Kidney (tissue), 14 donors: ENCODE results near the gene PRR14L. TPM values are rescaled to one million over a fixed set of nuclear protein-coding genes. Genes with fewer than 3 reads are reported as not detected.
A peak's percentile ranks its signal among the peaks of the same experiment; 100 is the strongest.
"Not testable (repeated sequence)": the region's sequence is repeated elsewhere in the genome, so short reads cannot be mapped to it uniquely, and the experiment has no call there.

Experiments used
- DNase-seq, 5 donors: peaks; one replicate each; pipeline ENCODE4 v3.0.0-alpha.2; 2013 to 2020
- FAIRE-seq: peaks from 2 replicates; lab custom pipeline; 2012; peaks lifted over from hg19 to GRCh38; lab: Jason Lieb, UNC
- H3K27ac ChIP-seq, 2 donors: one replicate each; pipeline ENCODE4 v1.7.0; 2013; ENCODE audit warnings: low read depth in 2 of 2, low read length in 2 of 2, inconsistent platforms in 1 of 2
- H3K27me3 ChIP-seq: one replicate; pipeline ENCODE4 v1.7.1; 2013; ENCODE audit warnings: low read length, inconsistent platforms; ENCODE audit not compliant: control insufficient read depth, insufficient read depth
- H3K36me3 ChIP-seq, 3 donors: one replicate each; pipeline versions ENCODE4 v1.7.0 to v1.7.1; 2013; ENCODE audit warnings: low read length in 3 of 3, control low read depth in 1 of 3, inconsistent platforms in 1 of 3; ENCODE audit not compliant: insufficient read depth in 3 of 3, control insufficient read depth in 2 of 3
- H3K4me1 ChIP-seq, 3 donors: one replicate each; pipeline versions ENCODE4 v1.7.0 to v1.7.1; 2013; ENCODE audit warnings: low read length in 3 of 3, inconsistent platforms in 1 of 3, low read depth in 1 of 3; ENCODE audit not compliant: control insufficient read depth in 2 of 3, insufficient read depth in 2 of 3
- H3K4me3 ChIP-seq, 3 donors: one replicate each; pipeline versions ENCODE4 v1.7.0 to v1.8.1; 2013; ENCODE audit warnings: low read length in 3 of 3, control low read depth in 1 of 3, inconsistent platforms in 1 of 3
- H3K9ac ChIP-seq, 3 donors: one replicate each; pipeline versions ENCODE4 v1.7.0 to v1.7.1; 2013; ENCODE audit warnings: low read length in 3 of 3, control low read depth in 1 of 3, inconsistent platforms in 1 of 3
- H3K9me3 ChIP-seq, 3 donors: one replicate each; pipeline versions ENCODE4 v1.7.0 to v1.7.1; 2013; ENCODE audit warnings: low read length in 3 of 3, control low read depth in 1 of 3, inconsistent platforms in 1 of 3; ENCODE audit not compliant: control insufficient read depth in 2 of 3, insufficient read depth in 1 of 3
- intact Hi-C: fragments of 100-400 bp; cut with DNase I; formaldehyde crosslinking; loops from one replicate; pipeline ENCODE4 v1.11.1; 2022
- polyA plus RNA-seq: library from polyadenylated mRNA; stranded (reverse); fragments of 350-450 nt; fragmentation: Illumina TruSeq; extraction: RNeasy Lipid Tissue Mini Kit (QIAGEN cat#74804); gene quantifications from one replicate; pipeline ENCODE4 v1.2.3, GENCODE V29; 2014; ENCODE audit warnings: low read depth, low replicate concordance; ENCODE audit not compliant: insufficient read depth
- total RNA-seq: library from RNA; stranded (reverse); fragmentation: NEBNext Ultra II Directional; extraction: Animal tissue kit (Norgen Biotek cat#: 25700); gene quantifications from one replicate; pipeline ENCODE4 v1.2.1, GENCODE V29; 2021
- TF ChIP-seq, protein P1 (sequence below): IDR thresholded peaks from 3 replicates; pipeline ENCODE4 v1.5.1; 2012; ENCODE audit warnings: mild to moderate bottlenecking, moderate library complexity, borderline replicate concordance; ENCODE audit not compliant: insufficient read depth; ENCODE audit errors: extremely low read depth
- donor health status: control.
- donor health status: control.
- donor health status: control.
- donor health status: control.
- donor health status: control.
- donor health status: DM: yes; HTN: yes; CAD: no.
- donor health status: Normal renal cell carcinoma (clear cell type).

Gene PRR14L
- total and polyA plus RNA-seq, 2 donors from 2014 or later = 5.1 to 45.3 TPM

DNA sequence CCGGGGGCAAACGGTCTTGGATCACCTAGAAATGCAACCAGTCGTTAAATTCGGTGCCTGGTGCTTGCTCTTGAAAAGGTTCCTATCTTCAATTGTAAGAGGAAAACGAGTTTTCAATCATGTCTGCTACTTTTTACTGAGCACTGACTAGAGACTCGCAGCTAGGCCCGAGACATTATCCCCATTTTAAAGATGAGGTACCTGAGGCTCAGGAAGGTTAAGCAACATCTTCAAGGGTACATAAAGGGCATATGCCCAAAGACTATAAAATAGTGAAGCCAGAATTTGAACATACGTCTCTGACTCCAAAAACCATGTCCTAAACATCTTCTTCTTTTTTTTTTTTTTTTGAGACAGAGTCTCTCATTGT, 87.3 kb downstream of the PRR14L start:
- H3K9ac ChIP-seq = peak overlapping the region; percentile 11 to 84 (median 77)
- DNase-seq (no peak), FAIRE-seq (no peak)
- no peaks in the 10 kb centered on the region for H3K27me3 ChIP-seq
- H3K4me1 ChIP-seq = peaks cover 0 to 3% (median 2%) of the 10 kb centered on the region in 3 donors
- H3K4me3 ChIP-seq = peak overlapping the region; percentile 94 to 98 (median 95)
- H3K27ac ChIP-seq = peak overlapping the region; percentile 91 to 95
- TF ChIP-seq, protein P1, sequence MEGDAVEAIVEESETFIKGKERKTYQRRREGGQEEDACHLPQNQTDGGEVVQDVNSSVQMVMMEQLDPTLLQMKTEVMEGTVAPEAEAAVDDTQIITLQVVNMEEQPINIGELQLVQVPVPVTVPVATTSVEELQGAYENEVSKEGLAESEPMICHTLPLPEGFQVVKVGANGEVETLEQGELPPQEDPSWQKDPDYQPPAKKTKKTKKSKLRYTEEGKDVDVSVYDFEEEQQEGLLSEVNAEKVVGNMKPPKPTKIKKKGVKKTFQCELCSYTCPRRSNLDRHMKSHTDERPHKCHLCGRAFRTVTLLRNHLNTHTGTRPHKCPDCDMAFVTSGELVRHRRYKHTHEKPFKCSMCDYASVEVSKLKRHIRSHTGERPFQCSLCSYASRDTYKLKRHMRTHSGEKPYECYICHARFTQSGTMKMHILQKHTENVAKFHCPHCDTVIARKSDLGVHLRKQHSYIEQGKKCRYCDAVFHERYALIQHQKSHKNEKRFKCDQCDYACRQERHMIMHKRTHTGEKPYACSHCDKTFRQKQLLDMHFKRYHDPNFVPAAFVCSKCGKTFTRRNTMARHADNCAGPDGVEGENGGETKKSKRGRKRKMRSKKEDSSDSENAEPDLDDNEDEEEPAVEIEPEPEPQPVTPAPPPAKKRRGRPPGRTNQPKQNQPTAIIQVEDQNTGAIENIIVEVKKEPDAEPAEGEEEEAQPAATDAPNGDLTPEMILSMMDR = no peak
- no peaks in the 10 kb centered on the region for H3K9me3 ChIP-seq
- no peaks in the 10 kb centered on the region for H3K36me3 ChIP-seq
- intact Hi-C loops = no loop called here

DNA sequence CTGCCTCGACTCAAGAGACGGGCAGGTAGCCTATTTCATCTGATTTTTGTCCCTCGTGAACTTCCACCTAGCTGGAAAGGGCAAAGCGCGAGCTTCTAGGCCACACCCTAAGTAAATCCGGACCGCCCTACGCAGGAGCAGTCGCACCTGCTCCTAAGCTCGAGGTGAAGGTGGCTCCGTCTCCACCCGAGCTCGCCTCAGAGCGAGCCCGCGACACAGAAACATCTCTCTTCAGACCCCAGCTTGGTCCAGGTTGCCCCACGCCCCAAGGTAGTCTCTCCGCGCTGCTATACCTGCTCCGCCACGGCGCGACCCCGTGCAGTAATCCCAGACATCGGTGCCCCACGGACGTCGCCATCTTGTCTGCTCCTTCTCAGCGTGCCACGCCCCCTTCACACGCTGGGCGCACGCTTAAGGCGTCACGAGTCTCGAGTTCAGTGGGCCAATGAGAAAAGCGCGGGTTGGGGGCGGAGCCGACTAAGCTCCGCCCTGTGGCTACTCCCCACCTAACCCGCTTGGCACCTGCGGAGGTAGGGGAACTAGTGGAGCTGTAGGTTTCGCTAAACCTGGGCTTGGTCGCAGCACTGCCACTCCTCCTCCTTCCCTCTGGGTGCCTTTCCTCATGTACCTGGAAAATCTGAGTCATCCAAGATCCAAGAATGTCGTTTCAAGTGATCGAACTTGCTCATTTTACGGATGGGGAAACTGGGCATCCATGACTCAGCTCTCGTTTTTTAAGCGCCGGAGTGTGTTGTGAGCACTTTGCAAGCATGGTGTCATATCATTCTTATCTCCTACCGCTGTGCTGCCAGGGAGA, 87.9 kb downstream of the PRR14L start, which contains the start of gene PISD:
PISD (minus strand) TSS at position 365 of the 817 bp plus-strand sequence; CDS start at position 358, 7 bp downstream.
- Histone ChIP-seq H3K27ac (peak within 1 kb of the TSS; percentile 91 to 95), H3K4me1 (peaks cover 0 to 3% (median 2%) of the 10 kb centered on the region in 3 donors), H3K9me3 (no peaks in the 10 kb centered on the region), H3K27me3 (no peaks in the 10 kb centered on the region), H3K9ac (peak within 1 kb of the TSS; percentile 71 to 84 (median 77)), H3K4me3 (peak within 1 kb of the TSS; percentile 94 to 98 (median 95)), H3K36me3 (no peaks in the 10 kb centered on the region)
- TF ChIP-seq, protein P1 = no peak
- intact Hi-C loops = no loop called here
- peak; percentile 96 to 99 (median 98) for DNase-seq
- no peak for FAIRE-seq

DNA sequence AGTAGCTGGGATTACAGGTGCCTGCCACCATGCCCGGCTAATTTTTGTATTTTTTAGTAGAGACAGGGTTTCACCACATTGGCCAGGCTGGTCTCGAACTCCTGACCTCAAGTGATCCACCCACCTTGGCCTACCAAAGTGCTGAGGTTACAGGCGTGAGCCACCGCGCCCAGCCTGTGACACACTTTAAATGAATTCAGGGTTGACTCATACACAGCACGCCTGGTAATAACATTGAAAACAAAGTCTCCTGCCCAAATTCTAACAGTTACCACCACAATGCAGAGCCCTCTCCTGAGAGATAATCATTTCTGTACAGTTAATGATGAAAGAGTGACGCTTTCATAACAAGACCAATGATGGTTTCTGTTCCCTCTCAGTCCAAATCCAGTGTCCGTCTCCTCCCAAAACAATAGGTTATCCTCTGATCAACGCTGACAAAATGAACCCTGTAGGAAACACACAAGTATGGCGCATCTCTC, 89.0 kb downstream of the PRR14L start:
- intact Hi-C loops, H3K9me3 ChIP-seq, H3K27me3 ChIP-seq, H3K4me1 ChIP-seq, H3K36me3 ChIP-seq, FAIRE-seq, DNase-seq: not testable (repeated sequence)
- peak overlapping the region; percentile 94 to 98 (median 95) for H3K4me3 ChIP-seq
- H3K9ac ChIP-seq = peak overlapping the region in 2 of 3 donors; percentile 77 to 84
- peak overlapping the region; percentile 91 to 95 for H3K27ac ChIP-seq

DNA sequence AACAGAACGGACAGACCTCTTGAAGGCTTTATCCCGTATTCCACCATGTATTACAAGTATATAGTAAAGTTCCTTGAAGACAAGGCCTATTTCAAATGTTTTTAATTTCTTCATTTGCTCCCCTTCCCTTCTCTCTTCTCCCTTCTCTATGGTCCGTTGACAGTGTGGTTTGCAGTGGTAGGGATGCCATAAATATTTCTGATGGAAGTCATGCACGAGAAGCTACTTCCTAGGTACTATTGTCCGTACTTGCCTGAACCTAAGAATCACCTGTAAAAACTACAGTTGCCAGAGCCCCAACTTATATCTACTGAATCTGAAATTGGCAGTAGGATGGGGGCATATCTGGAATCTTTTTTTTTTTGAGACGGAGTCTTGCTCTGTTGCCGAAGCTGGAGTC, 90.7 kb downstream of the PRR14L start:
- FAIRE-seq = no peak
- H3K27ac ChIP-seq = no peak overlapping the region

More for the DNA sequence above, 90.7 kb downstream of the PRR14L start:
- Histone ChIP-seq H3K4me3 (no peak overlapping the region), H3K27me3 (no peaks in the 10 kb centered on the region), H3K9ac (no peak overlapping the region), H3K4me1 (peaks cover 0 to 3% (median 2%) of the 10 kb centered on the region in 3 donors), H3K9me3 (no peaks in the 10 kb centered on the region), H3K36me3 (no peaks in the 10 kb centered on the region)
- intact Hi-C loops = no loop called here
- TF ChIP-seq, protein P1 = no peak
- no peak for DNase-seq
